ENCODE measurements around the gene PDXDC1. TPM values are rescaled to one million over a fixed set of nuclear protein-coding genes. Genes with fewer than 3 reads are reported as not detected.
"Not testable (repeated sequence)": the region's sequence is repeated elsewhere in the genome, so short reads cannot be mapped to it uniquely, and the experiment has no call there.

Gene PDXDC1
- polyA plus RNA-seq, 1 donor = 142 TPM

- DNase-seq = not testable (repeated sequence)
These were observed 179.2 kb downstream of the PDXDC1 start for GRCh38 chr16:15154005-15154404.

GRCh38 chr16:15154650-15155562, 180.1 kb downstream of the PDXDC1 start:
- peak; percentile 78 for DNase-seq

- not testable (repeated sequence) for DNase-seq
These were observed 182.8 kb downstream of the PDXDC1 start for GRCh38 chr16:15157644-15158043.

- not testable (repeated sequence) for DNase-seq
These were observed 184.8 kb downstream of the PDXDC1 start for GRCh38 chr16:15159671-15160070.

GRCh38 chr16:15160571-15160970, 185.7 kb downstream of the PDXDC1 start:
- not testable (repeated sequence) for DNase-seq

- DNase-seq = not testable (repeated sequence)
These were observed 188.2 kb downstream of the PDXDC1 start for GRCh38 chr16:15163055-15163454.

GRCh38 chr16:15166177-15166576, 191.4 kb downstream of the PDXDC1 start:
- not testable (repeated sequence) for DNase-seq

- not testable (repeated sequence) for DNase-seq
These were observed 193.5 kb downstream of the PDXDC1 start for GRCh38 chr16:15168303-15168702.

GRCh38 chr16:15168953-15169652, 194.3 kb downstream of the PDXDC1 start:
- not testable (repeated sequence) for DNase-seq

GRCh38 chr16:15179909-15180308, 205.1 kb downstream of the PDXDC1 start:
- not testable (repeated sequence) for DNase-seq

- not testable (repeated sequence) for DNase-seq
These were observed 206.1 kb downstream of the PDXDC1 start for GRCh38 chr16:15180946-15181345.

- DNase-seq = not testable (repeated sequence)
These were observed 209.2 kb downstream of the PDXDC1 start for GRCh38 chr16:15184000-15184399.

Other genes starting within 250 kb of the PDXDC1 start
- not detected for gene NPIPA2, start 232.5 kb upstream of the PDXDC1 start, polyA plus RNA-seq (ENCODE audit: insufficient read length)
- 85.7 TPM for gene NOMO1, start 141.3 kb upstream of the PDXDC1 start, polyA plus RNA-seq (ENCODE audit: insufficient read length)
- gene NPIPA1, start 37.6 kb upstream of the PDXDC1 start, polyA plus RNA-seq (ENCODE audit: insufficient read length) = 164 TPM
- gene NTAN1, start 81.0 kb downstream of the PDXDC1 start, polyA plus RNA-seq (ENCODE audit: insufficient read length) = 42.3 TPM
- gene RRN3, start 119.2 kb downstream of the PDXDC1 start, polyA plus RNA-seq (ENCODE audit: insufficient read length) = 47.1 TPM